A549 (cell line): Measurements from ENCODE around the gene GPRASP2. TPM values are rescaled to one million over a fixed set of nuclear protein-coding genes. Genes with fewer than 3 reads are reported as not detected.
A peak's percentile ranks its signal among the peaks of the same experiment; 100 is the strongest.
"Not testable (repeated sequence)": the region's sequence is repeated elsewhere in the genome, so short reads cannot be mapped to it uniquely, and the experiment has no call there.

ENCODE experiments used
- ATAC-seq, 2 experiments: fragments of 200-7000 bp in 1 of 2; fragments of >200 bp in 1 of 2; cut with Nextera tagmentation in 1 of 2; cut with Tn5 transposase in 1 of 2; 3 replicates each; pipeline versions ENCODE4 v1.8.0 to v1.9.1; 2018 to 2020; ENCODE audit warnings: mild to moderate bottlenecking in 1 of 2, moderate library complexity in 1 of 2
- CTCF ChIA-PET: fragments of 300-600 bp; sonication (Branson Sonifier 250); formaldehyde crosslinking; extraction: SDS; loops from one replicate; lab custom pipeline; 2021; ENCODE audit warnings: antibody characterized with exemption, inconsistent platforms; lab: Yijun Ruan, JAX
- POLR2A ChIA-PET: fragments of 350-600 bp; formaldehyde crosslinking; extraction: SDS; loops from one replicate; lab custom pipeline; 2021; ENCODE audit warnings: antibody characterized with exemption, inconsistent platforms; lab: Yijun Ruan, JAX
- DNase-seq, 2 experiments: peaks; one replicate each; pipeline versions ENCODE4 v3.0.0 to v3.0.0-alpha.2; 2011 to 2016; ENCODE audit warnings: low read depth in 1 of 2, low spot score in 1 of 2
- FAIRE-seq: peaks from 2 replicates; lab custom pipeline; 2011; peaks lifted over from hg19 to GRCh38; lab: Jason Lieb, UNC
- H3K27ac ChIP-seq, 2 experiments: fragments of >200 bp; sonication (Bioruptor Twin); formaldehyde crosslinking; 3 replicates each; pipeline ENCODE4 v1.5.1; 2016 to 2017
- H3K4me1 ChIP-seq: fragments of >200 bp; sonication (Bioruptor Twin); formaldehyde crosslinking; 3 replicates; pipeline ENCODE4 v1.6.1; 2016
- H3K4me2 ChIP-seq: fragments of >200 bp; sonication (Bioruptor Twin); formaldehyde crosslinking; 3 replicates; pipeline ENCODE4 v1.6.1; 2016
- H3K4me3 ChIP-seq: fragments of >200 bp; sonication (Bioruptor Twin); formaldehyde crosslinking; 3 replicates; pipeline ENCODE4 v1.5.1; 2016
- H3K9me3 ChIP-seq: fragments of >200 bp; sonication (Bioruptor Twin); formaldehyde crosslinking; 3 replicates; pipeline ENCODE4 v1.6.1; 2016
- CBX8 ChIP-seq: fragments of 200-600 bp; sonication (generic); IDR thresholded peaks from 2 replicates; pipeline ENCODE4 v1.6.1; 2016
- CHD2 ChIP-seq: fragments of 150-350 bp; IDR thresholded peaks from 2 replicates; pipeline ENCODE4 v1.6.1; 2014; ENCODE audit warnings: low read length; ENCODE audit not compliant: partially characterized antibody
- HDAC2 ChIP-seq: fragments of 200-600 bp; sonication (generic); IDR thresholded peaks from 2 replicates; pipeline ENCODE4 v1.6.1; 2016
- HOXA7 ChIP-seq: fragments of 250-450 bp; sonication (Bioruptor Pico); IDR thresholded peaks from 2 replicates; pipeline ENCODE4 v1.5.0; 2020; ENCODE audit warnings: mild to moderate bottlenecking, moderate library complexity
- HOXB13 ChIP-seq: fragments of 250-450 bp; sonication (Bioruptor Pico); IDR thresholded peaks from 2 replicates; pipeline ENCODE4 v1.5.0; 2020; ENCODE audit warnings: low read depth, mild to moderate bottlenecking, moderate library complexity
- JUNB ChIP-seq: fragments of >200 bp; sonication (Bioruptor Twin); formaldehyde crosslinking; IDR thresholded peaks from 2 replicates; pipeline ENCODE4 v1.6.1; 2016
- NFE2L2 ChIP-seq: fragments of 150-350 bp; conservative IDR thresholded peaks from 2 replicates; pipeline ENCODE4 v1.6.1; 2014; ENCODE audit warnings: low read length
- NPAS2 ChIP-seq: fragments of 250-450 bp; sonication (Bioruptor Pico); IDR thresholded peaks from 2 replicates; pipeline ENCODE4 v1.8.0; 2022; ENCODE audit warnings: mild to moderate bottlenecking, moderate library complexity, borderline replicate concordance
- POLR2AphosphoS2 ChIP-seq: conservative IDR thresholded peaks from 2 replicates; pipeline ENCODE4 v1.6.1; 2012; ENCODE audit warnings: low read length, improper control_type of control experiment, inconsistent platforms
- RARB ChIP-seq: fragments of 250-450 bp; sonication (Bioruptor Pico); IDR thresholded peaks from 2 replicates; pipeline ENCODE4 v1.8.0; 2021; ENCODE audit warnings: mild to moderate bottlenecking, moderate library complexity
- REST ChIP-seq: fragments of 200-600 bp; sonication (generic); IDR thresholded peaks from 2 replicates; pipeline ENCODE4 v1.6.1; 2016; ENCODE audit warnings: antibody characterized with exemption, mild to moderate bottlenecking, moderate library complexity
- RFX5 ChIP-seq: fragments of 450-650 bp; IDR thresholded peaks from 2 replicates; pipeline ENCODE4 v1.7.1; 2014; ENCODE audit warnings: antibody characterized with exemption, mild to moderate bottlenecking, moderate library complexity
- SREBF2 ChIP-seq: fragments of 450-650 bp; IDR thresholded peaks from 2 replicates; pipeline ENCODE4 v1.6.1; 2014; ENCODE audit warnings: mild to moderate bottlenecking, moderate library complexity
- TP53 ChIP-seq: fragments of 250-450 bp; sonication (Bioruptor Pico); IDR thresholded peaks from 2 replicates; pipeline ENCODE4 v1.5.0; 2021; ENCODE audit warnings: mild to moderate bottlenecking, moderate library complexity
- USF2 ChIP-seq: fragments of 450-650 bp; IDR thresholded peaks from 2 replicates; pipeline ENCODE4 v1.6.1; 2014; ENCODE audit warnings: antibody characterized with exemption
- ZC3H11A ChIP-seq: fragments of 450-650 bp; IDR thresholded peaks from 2 replicates; pipeline ENCODE4 v1.6.1; 2014; ENCODE audit warnings: antibody characterized with exemption, mild to moderate bottlenecking
- WGBS: methylation state at CpG from one replicate; pipeline ENCODE4 v1.1.6; 2017; ENCODE audit errors: missing lambda C conversion rate; 5-methylcytosine and 5-hydroxymethylcytosine counted together
- polyA plus RNA-seq, 4 experiments: library from polyadenylated mRNA; depleted of rRNA in 3 of 4; stranded (reverse); fragments of >200 nt; fragmentation: RNase III in 1 of 4; extraction: RNeasy Plus Mini Kit Qiagen cat#74134 plus additional on column Dnase treatment in 1 of 4; gene quantifications; 2 replicates in 3 of 4; 3 replicates in 1 of 4; pipeline ENCODE4 v1.2.3, GENCODE V29; 2011 to 2017
- TF ChIP-seq, protein P1 (sequence below): fragments of >200 bp; sonication (Bioruptor Twin); formaldehyde crosslinking; IDR thresholded peaks from 3 replicates; pipeline ENCODE4 v1.5.1; 2016
- TF ChIP-seq, protein P2 (sequence below): IDR thresholded peaks from 2 replicates; pipeline ENCODE4 v1.6.1; 2012

Gene GPRASP2
- polyA plus RNA-seq, 2 of the 4 experiments (the other 2 are of a cell fraction) = 5.7 to 6.7 TPM

DNA sequence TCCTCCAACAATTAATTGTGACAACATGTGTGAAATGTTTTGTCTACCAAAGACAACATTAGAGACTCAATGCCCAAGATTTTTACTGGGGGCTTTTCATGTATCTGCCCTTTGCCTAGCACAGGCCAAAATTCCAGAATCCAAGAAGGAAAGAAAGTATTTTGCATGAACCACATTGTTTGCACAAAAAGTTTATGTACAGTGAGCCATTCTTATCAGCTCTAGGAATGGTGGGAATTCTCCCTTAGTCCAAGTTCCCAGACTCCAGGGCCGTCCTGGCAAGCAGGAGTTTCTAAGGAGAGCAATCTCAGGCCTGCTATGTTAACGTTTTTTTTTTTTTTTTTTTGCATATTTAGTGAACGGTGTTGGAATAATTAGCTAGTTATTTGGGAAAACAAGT lies 39.4 kb upstream of the GPRASP2 start:
- no peak overlapping the region for H3K4me2 ChIP-seq
- WGBS = 39% methylated on average over 3 of the region's 3 CpGs
- no peak overlapping the region for H3K27ac ChIP-seq
- DNase-seq = no peak
- H3K4me3 ChIP-seq = no peak overlapping the region
- H3K4me1 ChIP-seq = no peaks in the 10 kb centered on the region
- TF ChIP-seq JUNB (no peak), HOXB13 (CRISPR knock-in tag) (no peak), HOXA7 (CRISPR knock-in tag) (no peak), REST (no peak)
- TF ChIP-seq, all 56 proteins: peak for 0
- no peak for FAIRE-seq
- POLR2A ChIA-PET = no interaction called here
- ATAC-seq = no peak
- H3K9me3 ChIP-seq = no peaks in the 10 kb centered on the region
- CTCF ChIA-PET = no interaction called here

- H3K4me2 ChIP-seq, DNase-seq, ATAC-seq, POLR2A ChIA-PET, H3K4me3 ChIP-seq, H3K4me1 ChIP-seq, H3K27ac ChIP-seq, H3K9me3 ChIP-seq, CTCF ChIA-PET, FAIRE-seq: not testable (repeated sequence)
- WGBS = 80% methylated on average over 1 of the region's 1 CpG
- 0 out of 2 replicates have a peak, but pooled peaks have one; percentile 16 for TF ChIP-seq ZC3H11A
Measured at GRCh38 chrX:102677479-102677878, 34.8 kb upstream of the GPRASP2 start.

DNA sequence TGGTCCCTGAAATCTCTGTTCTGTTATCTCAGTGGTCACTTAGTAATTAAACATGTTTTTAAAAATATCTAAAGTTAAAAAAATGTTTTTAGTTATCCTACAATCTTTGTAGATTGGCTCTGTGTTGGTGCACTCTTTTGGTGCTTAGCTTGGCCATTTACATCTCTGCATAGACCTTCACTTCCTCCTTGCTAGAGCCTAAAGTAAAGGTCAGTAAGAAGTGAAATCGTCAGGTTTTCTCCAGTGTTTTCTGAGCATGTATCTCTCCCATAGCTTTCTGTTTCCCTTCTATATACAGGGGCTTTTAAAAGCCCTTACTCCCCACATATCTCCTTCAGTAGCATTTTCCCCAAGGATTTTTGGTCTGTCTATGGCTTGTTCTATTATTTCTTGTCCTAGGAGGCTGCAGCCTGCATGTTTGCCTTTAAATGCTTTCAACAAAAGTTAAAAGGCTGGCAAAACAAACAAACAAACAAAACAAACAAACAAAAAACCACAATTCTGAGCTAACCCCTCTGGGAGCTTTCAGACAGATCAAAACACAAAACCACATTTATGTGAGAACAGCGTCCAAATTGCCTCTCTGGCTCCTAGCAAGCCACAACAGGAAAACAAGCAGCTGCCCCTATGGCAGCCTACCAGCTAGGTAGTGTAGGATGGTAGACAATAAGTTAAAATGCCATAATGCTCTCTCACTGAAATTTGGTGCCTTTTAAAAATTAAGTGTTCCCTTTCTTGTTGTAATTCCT lies 27.3 kb upstream of the GPRASP2 start:
- CTCF ChIA-PET = no interaction called here
- Histone ChIP-seq H3K4me3 (no peak overlapping the region), H3K27ac (no peak overlapping the region), H3K4me1 (no peaks in the 10 kb centered on the region), H3K4me2 (no peak overlapping the region)
- FAIRE-seq (peak; percentile 59), ATAC-seq (no peak)
- WGBS = 41% methylated on average over 2 of the region's 2 CpGs
- POLR2A ChIA-PET = no interaction called here
- TF ChIP-seq, protein P1, sequence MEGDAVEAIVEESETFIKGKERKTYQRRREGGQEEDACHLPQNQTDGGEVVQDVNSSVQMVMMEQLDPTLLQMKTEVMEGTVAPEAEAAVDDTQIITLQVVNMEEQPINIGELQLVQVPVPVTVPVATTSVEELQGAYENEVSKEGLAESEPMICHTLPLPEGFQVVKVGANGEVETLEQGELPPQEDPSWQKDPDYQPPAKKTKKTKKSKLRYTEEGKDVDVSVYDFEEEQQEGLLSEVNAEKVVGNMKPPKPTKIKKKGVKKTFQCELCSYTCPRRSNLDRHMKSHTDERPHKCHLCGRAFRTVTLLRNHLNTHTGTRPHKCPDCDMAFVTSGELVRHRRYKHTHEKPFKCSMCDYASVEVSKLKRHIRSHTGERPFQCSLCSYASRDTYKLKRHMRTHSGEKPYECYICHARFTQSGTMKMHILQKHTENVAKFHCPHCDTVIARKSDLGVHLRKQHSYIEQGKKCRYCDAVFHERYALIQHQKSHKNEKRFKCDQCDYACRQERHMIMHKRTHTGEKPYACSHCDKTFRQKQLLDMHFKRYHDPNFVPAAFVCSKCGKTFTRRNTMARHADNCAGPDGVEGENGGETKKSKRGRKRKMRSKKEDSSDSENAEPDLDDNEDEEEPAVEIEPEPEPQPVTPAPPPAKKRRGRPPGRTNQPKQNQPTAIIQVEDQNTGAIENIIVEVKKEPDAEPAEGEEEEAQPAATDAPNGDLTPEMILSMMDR = no peak
- TF ChIP-seq REST (no peak), USF2 (no peak), POLR2AphosphoS2 (no peak), SREBF2 (no peak), NFE2L2 (no peak), TP53 (CRISPR knock-in tag) (no peak), NPAS2 (CRISPR knock-in tag) (no peak), CBX8 (no peak), RARB (CRISPR knock-in tag) (no peak), HDAC2 (no peak), ZC3H11A (no peak), CHD2 (no peak), RFX5 (no peak)
- TF ChIP-seq, protein P2, sequence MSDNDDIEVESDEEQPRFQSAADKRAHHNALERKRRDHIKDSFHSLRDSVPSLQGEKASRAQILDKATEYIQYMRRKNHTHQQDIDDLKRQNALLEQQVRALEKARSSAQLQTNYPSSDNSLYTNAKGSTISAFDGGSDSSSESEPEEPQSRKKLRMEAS = no peak
- TF ChIP-seq, all 56 proteins: peak for 0
- no peaks in the 10 kb centered on the region for H3K9me3 ChIP-seq
- no peak for DNase-seq
